ENCODE data around the gene ELFN1. TPM values are rescaled to one million over a fixed set of nuclear protein-coding genes. Genes with fewer than 3 reads are reported as not detected.

Gene ELFN1
- total and polyA plus RNA-seq, 12 donors = 0.05 to 2.8 (median 0.86) TPM

DNA sequence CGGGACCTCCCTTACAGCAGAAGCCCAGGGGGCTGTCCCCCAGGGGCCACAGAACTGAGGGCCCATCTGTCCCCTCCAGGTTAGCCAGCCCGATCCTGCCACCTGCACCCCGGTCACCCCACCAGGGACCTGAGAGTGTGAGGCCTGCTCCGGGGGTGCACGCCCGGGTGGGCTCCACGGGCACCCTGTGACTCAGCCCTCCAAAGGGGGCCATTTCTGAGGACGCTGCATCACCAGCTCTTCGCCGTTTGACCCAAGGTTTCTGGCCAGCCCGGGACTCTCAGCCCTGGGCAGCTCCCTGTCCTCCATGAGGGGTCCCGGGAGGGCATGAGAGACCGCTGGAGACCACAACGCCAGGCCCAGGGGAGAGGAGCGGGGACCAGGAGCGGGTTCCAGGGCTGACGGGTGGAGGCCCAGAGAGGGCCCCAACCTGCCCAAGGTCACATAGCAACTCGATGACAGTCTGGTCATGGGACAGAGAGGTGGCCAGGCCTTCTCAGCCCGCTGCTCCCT is 79.3 kb downstream of the ELFN1 start:
- intact Hi-C loops (cut with DNase I) = no loop called here
- Histone ChIP-seq H3K27ac (no peak overlapping the region), H3K4me3 (no peak overlapping the region), H3K9me3 (replicated peaks in 1 of 3) (no peaks in the 10 kb centered on the region), H3K4me1 (replicated peaks in 1 of 2) (no peaks in the 10 kb centered on the region), H3K36me3 (replicated peaks in 1 of 2) (no peaks in the 10 kb centered on the region), H3K27me3 (peaks cover 13% of the 10 kb centered on the region)
- TF ChIP-seq POLR2A (IDR thresholded peaks at IDR 0.05) = no peak
- TF ChIP-seq, protein P1, sequence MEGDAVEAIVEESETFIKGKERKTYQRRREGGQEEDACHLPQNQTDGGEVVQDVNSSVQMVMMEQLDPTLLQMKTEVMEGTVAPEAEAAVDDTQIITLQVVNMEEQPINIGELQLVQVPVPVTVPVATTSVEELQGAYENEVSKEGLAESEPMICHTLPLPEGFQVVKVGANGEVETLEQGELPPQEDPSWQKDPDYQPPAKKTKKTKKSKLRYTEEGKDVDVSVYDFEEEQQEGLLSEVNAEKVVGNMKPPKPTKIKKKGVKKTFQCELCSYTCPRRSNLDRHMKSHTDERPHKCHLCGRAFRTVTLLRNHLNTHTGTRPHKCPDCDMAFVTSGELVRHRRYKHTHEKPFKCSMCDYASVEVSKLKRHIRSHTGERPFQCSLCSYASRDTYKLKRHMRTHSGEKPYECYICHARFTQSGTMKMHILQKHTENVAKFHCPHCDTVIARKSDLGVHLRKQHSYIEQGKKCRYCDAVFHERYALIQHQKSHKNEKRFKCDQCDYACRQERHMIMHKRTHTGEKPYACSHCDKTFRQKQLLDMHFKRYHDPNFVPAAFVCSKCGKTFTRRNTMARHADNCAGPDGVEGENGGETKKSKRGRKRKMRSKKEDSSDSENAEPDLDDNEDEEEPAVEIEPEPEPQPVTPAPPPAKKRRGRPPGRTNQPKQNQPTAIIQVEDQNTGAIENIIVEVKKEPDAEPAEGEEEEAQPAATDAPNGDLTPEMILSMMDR (IDR thresholded peaks at IDR 0.05) = no peak
- WGBS, 4 donors = 50 to 78% (median 77%) methylated on average over 2 to 19 of the region's 19 CpGs
- no peak for DNase-seq

DNA sequence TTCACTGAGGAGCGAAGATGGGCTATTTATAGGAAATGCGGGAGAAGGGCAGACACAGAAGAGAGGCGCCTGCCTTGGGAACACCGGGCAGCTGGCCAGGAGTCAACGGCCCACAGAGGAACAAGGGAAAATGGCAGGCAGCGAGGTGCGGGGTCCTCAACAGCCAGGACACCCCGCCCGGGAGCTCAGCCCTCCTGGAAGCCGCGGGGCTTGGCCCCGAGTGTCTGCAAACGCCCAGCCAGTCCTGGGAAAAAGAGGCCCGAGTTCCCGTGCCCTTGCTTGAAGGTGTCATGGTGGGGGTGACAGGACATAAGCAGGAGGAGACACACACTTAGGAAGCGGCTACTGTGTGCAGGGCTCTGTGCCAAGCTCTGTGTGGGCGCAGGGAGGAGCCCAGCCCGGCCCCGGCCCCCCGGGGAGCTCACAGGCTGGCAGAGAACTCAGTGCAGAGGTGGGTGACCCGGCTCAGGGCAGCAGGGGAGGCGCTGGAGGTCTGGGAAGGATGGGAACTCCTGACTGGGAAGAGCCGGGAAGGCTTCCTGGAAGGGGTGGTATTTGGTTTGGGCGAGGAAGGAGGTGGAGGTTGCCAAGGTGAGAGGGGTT is 79.9 kb downstream of the ELFN1 start:
- H3K4me3 ChIP-seq = no peak overlapping the region
- TF ChIP-seq POLR2A (IDR thresholded peaks at IDR 0.05) = no peak
- TF ChIP-seq, protein P1 (IDR thresholded peaks at IDR 0.05) = no peak
- H3K27ac ChIP-seq = no peak overlapping the region
- no peaks in the 10 kb centered on the region for H3K9me3 ChIP-seq (replicated peaks in 1 of 3)
- H3K4me1 ChIP-seq (replicated peaks in 1 of 2) = no peaks in the 10 kb centered on the region
- 50 to 63% (median 54%) methylated on average over 15 to 24 of the region's 24 CpGs for WGBS, 4 donors
- DNase-seq = no peak
- intact Hi-C loops (cut with DNase I) = no loop called here
- H3K36me3 ChIP-seq (replicated peaks in 1 of 2) = no peaks in the 10 kb centered on the region
- peaks cover 13% of the 10 kb centered on the region for H3K27me3 ChIP-seq

DNA sequence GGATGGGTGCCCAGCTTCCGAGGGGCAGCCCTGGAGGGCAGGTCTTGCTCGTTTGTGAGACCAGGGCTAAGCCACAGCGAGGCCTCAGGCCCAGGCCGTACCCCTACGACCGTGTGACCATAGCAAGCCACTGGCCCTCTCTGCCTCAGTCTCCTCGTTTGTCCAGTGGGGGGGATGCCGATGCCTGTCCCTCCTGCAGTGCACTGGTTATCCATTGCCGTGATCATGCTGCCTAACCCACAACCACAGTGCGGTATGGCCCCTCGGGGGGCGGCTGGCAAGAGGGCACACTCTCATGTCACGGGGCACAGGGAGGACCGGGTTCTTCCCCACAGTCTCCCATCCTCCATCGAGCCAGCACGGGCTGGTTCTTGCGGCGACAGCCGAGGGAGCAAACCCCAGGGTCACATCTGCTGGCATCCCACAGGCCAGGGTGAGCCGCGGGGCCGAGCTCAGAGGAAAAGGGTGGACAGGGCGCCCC is 80.5 kb downstream of the ELFN1 start:
- Histone ChIP-seq H3K27ac (no peak overlapping the region), H3K4me3 (no peak overlapping the region), H3K36me3 (replicated peaks in 1 of 2) (no peaks in the 10 kb centered on the region), H3K27me3 (peaks cover 13% of the 10 kb centered on the region), H3K9me3 (replicated peaks in 1 of 3) (no peaks in the 10 kb centered on the region), H3K4me1 (replicated peaks in 1 of 2) (no peaks in the 10 kb centered on the region)
- WGBS, 4 donors = 79 to 89% (median 82%) methylated on average over 8 to 23 of the region's 23 CpGs
- TF ChIP-seq, protein P1 (IDR thresholded peaks at IDR 0.05) = no peak
- TF ChIP-seq POLR2A (IDR thresholded peaks at IDR 0.05) = no peak
- intact Hi-C loops (cut with DNase I) = no loop called here
- no peak for DNase-seq

DNA sequence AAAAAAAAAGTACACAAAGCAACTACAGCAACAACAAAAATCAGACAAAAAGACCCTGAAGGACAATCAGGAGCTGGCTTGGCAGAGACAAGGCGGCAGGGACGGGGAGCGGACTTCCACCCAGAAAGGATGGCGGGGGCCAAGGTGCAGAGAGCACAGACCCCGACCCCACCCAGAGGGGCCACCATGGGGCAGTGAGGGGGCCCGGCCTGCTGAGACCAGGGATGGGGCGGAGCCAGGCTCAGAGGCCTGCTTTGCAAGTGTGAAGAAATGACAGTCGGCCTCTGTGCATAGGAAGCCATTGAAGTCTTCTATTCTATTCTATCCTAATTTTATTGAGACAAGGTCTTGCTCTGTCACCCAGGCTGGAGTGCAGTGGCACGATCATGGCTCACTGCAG is 82.0 kb downstream of the ELFN1 start:
- WGBS, 4 donors = 78 to 90% (median 86%) methylated on average over 9 of the region's 9 CpGs
- no peaks in the 10 kb centered on the region for H3K9me3 ChIP-seq (replicated peaks in 1 of 3)
- TF ChIP-seq, protein P1 (IDR thresholded peaks at IDR 0.05) = no peak
- TF ChIP-seq POLR2A (IDR thresholded peaks at IDR 0.05) = no peak
- H3K27ac ChIP-seq = no peak overlapping the region
- H3K36me3 ChIP-seq (replicated peaks in 1 of 2) = no peaks in the 10 kb centered on the region
- H3K4me1 ChIP-seq (replicated peaks in 1 of 2) = no peaks in the 10 kb centered on the region
- DNase-seq = no peak
- H3K4me3 ChIP-seq = no peak overlapping the region
- peaks cover 13% of the 10 kb centered on the region for H3K27me3 ChIP-seq
- intact Hi-C loops (cut with DNase I) = no loop called here
